GM12878 (cell line): Measurements from ENCODE around the gene ZNF444. TPM values are rescaled to one million over a fixed set of nuclear protein-coding genes. Genes with fewer than 3 reads are reported as not detected.
A peak's percentile ranks its signal among the peaks of the same experiment; 100 is the strongest.

Source experiments
- BCLAF1 ChIP-seq: fragments of 450-650 bp; IDR thresholded peaks from 2 replicates; pipeline ENCODE4 v1.6.1; 2017; ENCODE audit warnings: antibody characterized with exemption, mild to moderate bottlenecking, moderate library complexity
- CEBPZ ChIP-seq: fragments of 150-350 bp; IDR thresholded peaks from 2 replicates; pipeline ENCODE4 v1.6.1; 2016; ENCODE audit warnings: low read depth, low read length
- E2F4 ChIP-seq: IDR thresholded peaks from 2 replicates; pipeline ENCODE4 v1.6.1; 2012; ENCODE audit warnings: low read depth, low read length, improper control_type of control experiment
- EED ChIP-seq: sonication (generic); IDR thresholded peaks from 2 replicates; pipeline ENCODE4 v1.6.1; 2016; ENCODE audit warnings: antibody characterized with exemption, low read depth
- EGR1 ChIP-seq, 2 experiments: IDR thresholded peaks; 1 replicate in 1 of 2; 2 replicates in 1 of 2; pipeline ENCODE4 v1.6.1; 2011 to 2012; ENCODE audit warnings: low read depth in 2 of 2, low read length in 2 of 2, borderline replicate concordance in 1 of 2, mild to moderate bottlenecking in 1 of 2, moderate library complexity in 1 of 2
- HCFC1 ChIP-seq: fragments of 150-350 bp; IDR thresholded peaks from 2 replicates; pipeline ENCODE4 v1.6.1; 2014; ENCODE audit warnings: low read length
- HDAC2 ChIP-seq: fragments of 200-600 bp; sonication (generic); IDR thresholded peaks from 2 replicates; pipeline ENCODE4 v1.6.1; 2017
- IRF5 ChIP-seq: fragments of 450-650 bp; IDR thresholded peaks from 2 replicates; pipeline ENCODE4 v1.6.1; 2017; ENCODE audit warnings: borderline replicate concordance
- MLLT1 ChIP-seq: fragments of 450-650 bp; IDR thresholded peaks from 2 replicates; pipeline ENCODE4 v1.6.1; 2016; ENCODE audit warnings: mild to moderate bottlenecking
- MTA2 ChIP-seq: fragments of 450-650 bp; IDR thresholded peaks from 2 replicates; pipeline ENCODE4 v1.6.1; 2016; ENCODE audit warnings: low read depth, mild to moderate bottlenecking, moderate library complexity
- MTA3 ChIP-seq: IDR thresholded peaks from 2 replicates; pipeline ENCODE4 v1.6.1; 2012; ENCODE audit warnings: low read length, inconsistent platforms, borderline replicate concordance
- POLR2AphosphoS5 ChIP-seq: IDR thresholded peaks from 2 replicates; pipeline ENCODE4 v1.6.1; 2011; ENCODE audit warnings: mild to moderate bottlenecking, low read length, inconsistent platforms
- RB1 ChIP-seq: fragments of 450-650 bp; formaldehyde crosslinking; IDR thresholded peaks from 2 replicates; pipeline ENCODE4 v1.6.1; 2017; ENCODE audit warnings: mild to moderate bottlenecking, borderline replicate concordance
- SMC3 ChIP-seq: IDR thresholded peaks from 2 replicates; pipeline ENCODE4 v1.6.1; 2011; ENCODE audit warnings: low read length, improper control_type of control experiment, borderline replicate concordance
- TARDBP ChIP-seq: IDR thresholded peaks from 2 replicates; pipeline ENCODE4 v1.6.1; 2016; ENCODE audit warnings: borderline replicate concordance
- TCF3 ChIP-seq: IDR thresholded peaks from 2 replicates; pipeline ENCODE4 v1.6.1; 2012; ENCODE audit warnings: low read depth, mild to moderate bottlenecking, low read length, borderline replicate concordance; ENCODE audit not compliant: insufficient read depth
- USF1 ChIP-seq: IDR thresholded peaks from 2 replicates; pipeline ENCODE4 v1.6.1; 2011; ENCODE audit warnings: borderline replicate concordance, low read depth, mild to moderate bottlenecking, moderate library complexity, mixed read lengths, low read length; ENCODE audit not compliant: insufficient read depth; ENCODE audit errors: extremely low read length
- polyA plus RNA-seq, 11 experiments: library from polyadenylated mRNA; depleted of rRNA in 4 of 11; unstranded in 6 of 11; stranded (reverse) in 5 of 11; fragments of >200 nt; fragmentation: Nextera tagmentation in 4 of 11; fragmentation: Illumina TruSeq in 1 of 11; extraction: Ambion mirVana in 4 of 11; extraction: Trizol in 1 of 11; gene quantifications; 1 replicate in 1 of 11; 2 replicates in 10 of 11; pipeline versions ENCODE4 v1.2.1 to v1.2.3, GENCODE V29; 2011 to 2016; ENCODE audit warnings: inconsistent platforms in 2 of 11, missing spikeins in 2 of 11, low read depth in 1 of 11
- total RNA-seq, 4 experiments: library from RNA; depleted of rRNA in 3 of 4; stranded (reverse); fragments of >200 nt in 3 of 4; fragmentation: Illumina TruSeq in 1 of 4; extraction: Trizol in 1 of 4; gene quantifications; 2 replicates each; pipeline versions ENCODE4 v1.2.1 to v1.2.3, GENCODE V29; 2013 to 2021

Gene ZNF444
- total and polyA plus RNA-seq, 10 of the 15 experiments (the other 5 are each of a cell fraction or from before 2014, with no cell fraction given) = 0.45 to 28.2 (median 11.6) TPM

- no peak for TF ChIP-seq MLLT1
- no peak for TF ChIP-seq CEBPZ
- no peak for TF ChIP-seq TCF3
- no peak for TF ChIP-seq BCLAF1
- TF ChIP-seq IRF5 = no peak
- TF ChIP-seq EGR1 (IDR thresholded peaks at IDR 0.05; ENCODE audit: borderline replicate concordance in 1 of 2, low read depth in 2 of 2, low read length in 2 of 2) = peak in 1 of 2 experiments; percentile 74; a peak in 2 of 3 replicates
- TF ChIP-seq SMC3 = no peak
- TF ChIP-seq TARDBP = peak; percentile 82; the same call in 1 of the 2 replicates
- TF ChIP-seq HDAC2 = no peak
- TF ChIP-seq E2F4 = no peak
- peak; percentile 74 for TF ChIP-seq HCFC1
- no peak for TF ChIP-seq MTA3
- no peak for TF ChIP-seq EED
- no peak; the same call in 1 of the 2 replicates for TF ChIP-seq MTA2
- TF ChIP-seq USF1 = no peak
- peak; percentile 64; the same call in 1 of the 2 replicates for TF ChIP-seq RB1
- no peak; the same call in 1 of the 2 replicates for TF ChIP-seq POLR2AphosphoS5
These were observed 19.6 kb upstream of the ZNF444 start, which contains the start of gene ZNF787 (continued) for GRCh38 chr19:56121180-56122167.
